Measurements from ENCODE around the gene INSL3. TPM values are rescaled to one million over a fixed set of nuclear protein-coding genes. Genes with fewer than 3 reads are reported as not detected.

The INSL3 gene
- total and polyA plus RNA-seq, 2 donors (not counting 3 experiments of a cell fraction or from before 2014, with no cell fraction given) = not detected

GRCh38 chr19:17770613-17771012 is 50.7 kb downstream of the INSL3 start:
- Histone ChIP-seq H3K9me3 (replicated peaks; ENCODE audit: control insufficient read depth, insufficient read depth, low read length) (no peaks in the 10 kb centered on the region), H3K9me1 (replicated peaks; ENCODE audit: control insufficient read depth, extremely low read depth, insufficient read depth, low read length) (no peaks in the 10 kb centered on the region), H3K27ac (ENCODE audit: insufficient read depth, low read depth, low read length) (no peak overlapping the region), H3K36me3 (ENCODE audit: control insufficient read depth in 2 of 2, extremely low read depth in 1 of 2, insufficient read depth in 2 of 2, low read length in 2 of 2) (no peaks in the 10 kb centered on the region), H3K4me1 (ENCODE audit: control insufficient read depth, extremely low read depth, insufficient read depth, low read length) (peaks cover 3% of the 10 kb centered on the region), H4K20me1 (replicated peaks; ENCODE audit: control insufficient read depth, extremely low read depth, insufficient read depth, low read length) (no peaks in the 10 kb centered on the region), H3K79me2 (ENCODE audit: control insufficient read depth, insufficient read depth, low read length) (no peaks in the 10 kb centered on the region), H2AFZ (ENCODE audit: low read depth, low read length) (no peak overlapping the region), H3K4me3 (replicated peaks in 1 of 3; ENCODE audit: insufficient read depth in 1 of 3, low read depth in 1 of 3, low read length in 3 of 3) (no peak overlapping the region), H3K9ac (replicated peaks; ENCODE audit: extremely low read depth, insufficient read depth, low read length) (no peak overlapping the region), H3K4me2 (ENCODE audit: insufficient read depth, low read length) (no peak overlapping the region), H3K27me3 (ENCODE audit: control insufficient read depth in 2 of 2, insufficient read depth in 2 of 2, low read length in 2 of 2) (no peaks in the 10 kb centered on the region)
- dilution Hi-C loops (cut with MboI; ENCODE audit: extremely low pct_ligation_motif_present, low sequenced_read_pairs) (no loop called here), intact Hi-C loops (cut with micrococcal nuclease) (no loop called here)
- BruUV-seq (replicated peaks) = no TSS peak
- DNase-seq (ENCODE audit: low read depth, low spot score) = no peak
- TF ChIP-seq FOS (IDR thresholded peaks at IDR 0.05; ENCODE audit: borderline replicate concordance, insufficient read depth, low read length) (no peak), POLR2A (IDR thresholded peaks at IDR 0.05; ENCODE audit: low read depth, low read length) (no peak), EZH2 (IDR thresholded peaks at IDR 0.05; ENCODE audit: borderline replicate concordance, low read depth, low read length, severe bottlenecking) (no peak), GATA2 (IDR thresholded peaks at IDR 0.05; ENCODE audit: insufficient read depth, insufficient read length, low read depth, low read length) (no peak), MYC (IDR thresholded peaks at IDR 0.05; ENCODE audit: low read depth, low read length) (no peak), POLR2AphosphoS5 (IDR thresholded peaks at IDR 0.05; ENCODE audit: insufficient read depth, low read depth, low read length) (no peak), JUN (IDR thresholded peaks at IDR 0.05; ENCODE audit: borderline replicate concordance, insufficient read depth, insufficient read length, low read depth) (no peak)
- TF ChIP-seq, protein P1, sequence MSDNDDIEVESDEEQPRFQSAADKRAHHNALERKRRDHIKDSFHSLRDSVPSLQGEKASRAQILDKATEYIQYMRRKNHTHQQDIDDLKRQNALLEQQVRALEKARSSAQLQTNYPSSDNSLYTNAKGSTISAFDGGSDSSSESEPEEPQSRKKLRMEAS (IDR thresholded peaks at IDR 0.05; ENCODE audit: insufficient read depth, insufficient read length) = no peak
- TF ChIP-seq, protein P2, sequence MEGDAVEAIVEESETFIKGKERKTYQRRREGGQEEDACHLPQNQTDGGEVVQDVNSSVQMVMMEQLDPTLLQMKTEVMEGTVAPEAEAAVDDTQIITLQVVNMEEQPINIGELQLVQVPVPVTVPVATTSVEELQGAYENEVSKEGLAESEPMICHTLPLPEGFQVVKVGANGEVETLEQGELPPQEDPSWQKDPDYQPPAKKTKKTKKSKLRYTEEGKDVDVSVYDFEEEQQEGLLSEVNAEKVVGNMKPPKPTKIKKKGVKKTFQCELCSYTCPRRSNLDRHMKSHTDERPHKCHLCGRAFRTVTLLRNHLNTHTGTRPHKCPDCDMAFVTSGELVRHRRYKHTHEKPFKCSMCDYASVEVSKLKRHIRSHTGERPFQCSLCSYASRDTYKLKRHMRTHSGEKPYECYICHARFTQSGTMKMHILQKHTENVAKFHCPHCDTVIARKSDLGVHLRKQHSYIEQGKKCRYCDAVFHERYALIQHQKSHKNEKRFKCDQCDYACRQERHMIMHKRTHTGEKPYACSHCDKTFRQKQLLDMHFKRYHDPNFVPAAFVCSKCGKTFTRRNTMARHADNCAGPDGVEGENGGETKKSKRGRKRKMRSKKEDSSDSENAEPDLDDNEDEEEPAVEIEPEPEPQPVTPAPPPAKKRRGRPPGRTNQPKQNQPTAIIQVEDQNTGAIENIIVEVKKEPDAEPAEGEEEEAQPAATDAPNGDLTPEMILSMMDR (IDR thresholded peaks at IDR 0.05; ENCODE audit: extremely low read depth in 1 of 2, insufficient read depth in 1 of 2, low read depth in 1 of 2, low read length in 2 of 2) = no peak
- FAIRE-seq = no peak
- ChIA-PET CTCF (no interaction called here), POLR2A (no interaction called here)
